Motor neuron (in vitro differentiated cells): ENCODE results near the gene RRP12. TPM values are rescaled to one million over a fixed set of nuclear protein-coding genes. Genes with fewer than 3 reads are reported as not detected.

Experiments used
- ATAC-seq, 8 experiments: fragments of 200-7000 bp; cut with Tn5 transposase; replicated peaks in 6 of 8; 2 replicates each; pipeline ENCODE4 v1.8.0; 2021; ENCODE audit warnings: mild to moderate bottlenecking in 8 of 8, moderate library complexity in 8 of 8
- H3K27ac ChIP-seq, 2 donors: fragments of 250-450 bp; sonication (Bioruptor Pico); 2 replicates each; pipeline ENCODE4 v1.9.0; 2021; ENCODE audit warnings: antibody characterized with exemption in 2 of 2, mild to moderate bottlenecking in 2 of 2, moderate library complexity in 1 of 2
- H3K4me1 ChIP-seq, 2 donors: fragments of 250-450 bp; sonication (Bioruptor Pico); replicated peaks in 1 of 2; 2 replicates each; pipeline ENCODE4 v1.6.1; 2021; ENCODE audit warnings: antibody characterized with exemption in 2 of 2, mild to moderate bottlenecking in 2 of 2, moderate library complexity in 1 of 2
- H3K4me3 ChIP-seq, 5 donors: fragments of 250-450 bp; sonication (Bioruptor Pico); 2 replicates each; pipeline ENCODE4 v1.9.0; 2021; ENCODE audit warnings: antibody characterized with exemption in 5 of 5, mild to moderate bottlenecking in 5 of 5, moderate library complexity in 4 of 5
- WGBS, 10 experiments: fragments of 450-650 bp; shearing (Covaris generic); methylation state at CpG; one replicate each; pipeline ENCODE4 v1.0.0; 2022; 5-methylcytosine and 5-hydroxymethylcytosine counted together
- in situ Hi-C, 9 experiments: fragments of 400-800 bp; cut with MboI; loops; one replicate each; pipeline ENCODE4 v1.15.0; 2021; ENCODE audit warnings: low sequenced_read_pairs in 9 of 9, low pct_unique_long_range_greater_than_20kb in 2 of 9; ENCODE audit not compliant: unreplicated experiment in 9 of 9
- total RNA-seq, 8 experiments: library from RNA; unstranded; fragments of 300-600 nt; gene quantifications; 2 replicates each; pipeline versions ENCODE4 v1.2.3 to v1.2.4, GENCODE V29; 2022

Gene RRP12
- total RNA-seq: 10 to 100 TPM; 20.8 to 65.6 (median 40.2) TPM

GRCh38 chr10:97400665-97401454 lies at the start of gene RRP12:
Gene RRP12, minus strand, starts transcription at chr10:97401340. Its CDS starts 109 bp downstream, at chr10:97401231.
- ATAC-seq: peak; percentile 88 to 96 (median 90)
- H3K4me1 ChIP-seq: peaks cover 3 to 6% of the 10 kb centered on the region in 2 donors
- in situ Hi-C loops: no loop called here
- 0 to 5% (median 2%) methylated on average over 1 to 21 of the region's 39 CpGs; no CpG with 5 or more reads in 4 of the 10 experiments for WGBS, 10 experiments
- H3K27ac ChIP-seq: peak within 1 kb of the TSS; percentile 76 to 87
- peak within 1 kb of the TSS; percentile 54 to 84 (median 73) for H3K4me3 ChIP-seq

GRCh38 chr10:97450828-97451227 lies 49.7 kb upstream of the RRP12 start:
- in situ Hi-C loops: loop anchor here in 1 of 9 experiments (25.0 kb wide), 1 partner anchor 111 kb away; the partner anchor contains the start of gene ANKRD2
- 100% methylated on average over 1 to 2 of the region's 2 CpGs; no CpG with 5 or more reads in 7 of the 10 experiments for WGBS, 10 experiments
- no peak overlapping the region for H3K4me3 ChIP-seq
- H3K27ac ChIP-seq: no peak overlapping the region
- peaks cover 5 to 6% of the 10 kb centered on the region in 2 donors for H3K4me1 ChIP-seq
- no peak for ATAC-seq

- 0 to 6% (median 1%) methylated on average over 1 to 34 of the region's 66 CpGs; no CpG with 5 or more reads in 2 of the 10 experiments for WGBS, 10 experiments
- H3K4me1 ChIP-seq: peaks cover 9 to 11% of the 10 kb centered on the region in 2 donors
- H3K4me3 ChIP-seq: peak within 1 kb of the TSS; percentile 54 to 98 (median 65)
- in situ Hi-C loops: no loop called here
- peak within 1 kb of the TSS; percentile 48 to 82 for H3K27ac ChIP-seq
- peak; percentile 94 to 99 (median 98) for ATAC-seq
These were observed 44.8 kb upstream of the RRP12 start, which contains the start of the genes EXOSC1 and ZDHHC16 for GRCh38 chr10:97445722-97446639. Gene EXOSC1, minus strand, starts transcription at chr10:97446006. Its CDS starts 21 bp downstream, at chr10:97445985. Gene ZDHHC16, plus strand, starts transcription at chr10:97446175. Its CDS starts 5,501 bp downstream, at chr10:97451676.

GRCh38 chr10:97445357-97445721 lies 44.2 kb upstream of the RRP12 start:
- H3K27ac ChIP-seq: peak overlapping the region; percentile 8 to 82
- ATAC-seq: peak in 2 of 8 experiments; percentile 2 to 7
- peaks cover 9 to 11% of the 10 kb centered on the region in 2 donors for H3K4me1 ChIP-seq
- WGBS, 10 experiments: 0 to 12% (median 1%) methylated on average over 2 to 12 of the region's 13 CpGs; no CpG with 5 or more reads in 1 of the 10 experiments
- in situ Hi-C loops: no loop called here
- peak overlapping the region; percentile 54 to 98 (median 65) for H3K4me3 ChIP-seq

- Histone ChIP-seq H3K27ac (no peak overlapping the region), H3K4me1 (peaks cover 9 to 11% of the 10 kb centered on the region in 2 donors), H3K4me3 (no peak overlapping the region)
- in situ Hi-C loops: no loop called here
- 100% methylated on average over 1 of the region's 1 CpG; no CpG with 5 or more reads in 2 of the 10 experiments for WGBS, 10 experiments
- ATAC-seq: no peak
These were observed 43.1 kb upstream of the RRP12 start for GRCh38 chr10:97444212-97444611.

GRCh38 chr10:97442277-97442676 lies 41.1 kb upstream of the RRP12 start:
- in situ Hi-C loops: no loop called here
- no peak for ATAC-seq

GRCh38 chr10:97435211-97435610 lies 34.1 kb upstream of the RRP12 start:
- no peak overlapping the region for H3K4me3 ChIP-seq
- in situ Hi-C loops: no loop called here
- ATAC-seq: no peak
- no peaks in the 10 kb centered on the region for H3K4me1 ChIP-seq
- no peak overlapping the region for H3K27ac ChIP-seq
- 83 to 100% (median 93%) methylated on average over 2 to 6 of the region's 6 CpGs for WGBS, 10 experiments

More at GRCh38 chr10:97442277-97442676, 41.1 kb upstream of the RRP12 start:
- 100% methylated on average over 1 of the region's 1 CpG; no CpG with 5 or more reads in 6 of the 10 experiments for WGBS, 10 experiments
- no peak overlapping the region for H3K27ac ChIP-seq
- peaks cover 9 to 11% of the 10 kb centered on the region in 2 donors for H3K4me1 ChIP-seq
- no peak overlapping the region for H3K4me3 ChIP-seq

GRCh38 chr10:97434557-97434956 lies 33.4 kb upstream of the RRP12 start:
- ATAC-seq: peak in 1 of 8 experiments; percentile 21
- Histone ChIP-seq H3K27ac (no peak overlapping the region), H3K4me1 (peaks cover 0 to 4% of the 10 kb centered on the region in 2 donors), H3K4me3 (no peak overlapping the region)
- in situ Hi-C loops: no loop called here
- WGBS, 10 experiments: 67 to 100% (median 92%) methylated on average over 1 of the region's 1 CpG; no CpG with 5 or more reads in 4 of the 10 experiments

GRCh38 chr10:97434055-97434454 lies 32.9 kb upstream of the RRP12 start:
- no peak overlapping the region for H3K4me3 ChIP-seq
- no peak overlapping the region for H3K27ac ChIP-seq
- peak in 2 of 8 experiments; percentile 37 to 47 for ATAC-seq
- peaks cover 3 to 9% of the 10 kb centered on the region in 2 donors for H3K4me1 ChIP-seq
- in situ Hi-C loops: no loop called here

GRCh38 chr10:97428572-97428981 lies 27.4 kb upstream of the RRP12 start:
- H3K4me1 ChIP-seq: peaks cover 16% of the 10 kb centered on the region in 2 donors
- WGBS, 10 experiments: 0 to 50% (median 29%) methylated on average over 1 to 4 of the region's 4 CpGs; no CpG with 5 or more reads in 3 of the 10 experiments
- ATAC-seq: peak in 2 of 8 experiments; percentile 1 to 3
- in situ Hi-C loops: no loop called here
- peak overlapping the region; percentile 84 to 93 for H3K27ac ChIP-seq
- peak overlapping the region; percentile 69 to 96 (median 89) for H3K4me3 ChIP-seq

GRCh38 chr10:97427571-97428179 lies 26.5 kb upstream of the RRP12 start:
- ATAC-seq: peak; percentile 10 to 40 (median 24)

More at GRCh38 chr10:97427571-97428179, 26.5 kb upstream of the RRP12 start:
- peak overlapping the region; percentile 84 to 93 for H3K27ac ChIP-seq
- peak overlapping the region; percentile 69 to 96 (median 89) for H3K4me3 ChIP-seq
- in situ Hi-C loops: no loop called here
- H3K4me1 ChIP-seq: peaks cover 16% of the 10 kb centered on the region in 2 donors
- 0 to 4% (median 0%) methylated on average over 1 to 7 of the region's 9 CpGs; no CpG with 5 or more reads in 1 of the 10 experiments for WGBS, 10 experiments
